ENCODE data around the gene PLPPR3.
"Not testable (repeated sequence)": the region's sequence is repeated elsewhere in the genome, so short reads cannot be mapped to it uniquely, and the experiment has no call there.

GRCh38 chr19:842802-843179, 21.0 kb upstream of the PLPPR3 start:
- TF ChIP-seq CTCF (conservative IDR thresholded peaks at IDR 0.05 in 1 of 2, IDR thresholded peaks at IDR 0.05 in 1 of 2; ENCODE audit: low read depth in 1 of 2, low read length in 2 of 2); EZH2 (IDR thresholded peaks at IDR 0.05; ENCODE audit: low read length, missing control alignments): not testable (repeated sequence)
